ENCODE measurements around the gene HLA-A.

DNA sequence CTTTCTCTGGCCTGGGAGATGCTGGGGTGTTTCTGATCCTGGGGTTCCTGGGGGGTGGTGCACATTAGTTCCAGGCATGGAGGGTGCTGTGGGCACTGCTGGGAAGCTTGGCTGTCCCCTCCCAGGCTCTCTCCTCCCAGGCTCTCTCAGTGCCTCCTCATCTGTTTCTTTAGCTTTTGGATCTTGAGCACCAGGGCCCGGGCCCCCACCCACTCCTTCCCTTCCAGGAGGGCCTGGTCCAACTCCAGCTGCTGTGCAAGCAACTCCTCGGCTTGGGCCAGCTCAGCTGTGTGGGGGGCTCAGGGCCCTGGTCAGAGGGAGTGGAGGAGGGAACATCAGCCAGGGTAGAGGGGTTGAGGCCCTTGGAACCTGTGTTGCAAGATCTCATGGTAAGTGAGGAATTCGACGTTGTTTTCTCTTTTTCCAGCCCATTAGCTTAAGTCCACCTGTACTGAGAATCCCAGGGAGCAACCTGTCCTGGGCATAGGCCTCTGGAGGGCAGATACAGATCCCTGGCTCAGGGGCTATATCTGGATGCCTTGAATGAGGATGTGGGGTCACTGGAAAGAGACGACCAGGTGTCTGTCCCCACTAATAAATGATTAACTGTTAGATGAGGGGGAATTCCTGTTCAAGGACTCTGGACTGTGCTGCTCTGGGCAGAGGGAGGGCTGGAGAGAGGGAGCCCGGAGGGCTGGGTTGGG is 34.5 kb upstream of the HLA-A start:
- TF ChIP-seq, protein P1, sequence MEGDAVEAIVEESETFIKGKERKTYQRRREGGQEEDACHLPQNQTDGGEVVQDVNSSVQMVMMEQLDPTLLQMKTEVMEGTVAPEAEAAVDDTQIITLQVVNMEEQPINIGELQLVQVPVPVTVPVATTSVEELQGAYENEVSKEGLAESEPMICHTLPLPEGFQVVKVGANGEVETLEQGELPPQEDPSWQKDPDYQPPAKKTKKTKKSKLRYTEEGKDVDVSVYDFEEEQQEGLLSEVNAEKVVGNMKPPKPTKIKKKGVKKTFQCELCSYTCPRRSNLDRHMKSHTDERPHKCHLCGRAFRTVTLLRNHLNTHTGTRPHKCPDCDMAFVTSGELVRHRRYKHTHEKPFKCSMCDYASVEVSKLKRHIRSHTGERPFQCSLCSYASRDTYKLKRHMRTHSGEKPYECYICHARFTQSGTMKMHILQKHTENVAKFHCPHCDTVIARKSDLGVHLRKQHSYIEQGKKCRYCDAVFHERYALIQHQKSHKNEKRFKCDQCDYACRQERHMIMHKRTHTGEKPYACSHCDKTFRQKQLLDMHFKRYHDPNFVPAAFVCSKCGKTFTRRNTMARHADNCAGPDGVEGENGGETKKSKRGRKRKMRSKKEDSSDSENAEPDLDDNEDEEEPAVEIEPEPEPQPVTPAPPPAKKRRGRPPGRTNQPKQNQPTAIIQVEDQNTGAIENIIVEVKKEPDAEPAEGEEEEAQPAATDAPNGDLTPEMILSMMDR (IDR thresholded peaks at IDR 0.05; ENCODE audit: low read depth, low read length) = no peak
- TF ChIP-seq POLR2A (IDR thresholded peaks at IDR 0.05; ENCODE audit: extremely low read depth, insufficient read length) (no peak), MYC (IDR thresholded peaks at IDR 0.05; ENCODE audit: low read depth, low read length) (no peak)
- TF ChIP-seq, protein P2, sequence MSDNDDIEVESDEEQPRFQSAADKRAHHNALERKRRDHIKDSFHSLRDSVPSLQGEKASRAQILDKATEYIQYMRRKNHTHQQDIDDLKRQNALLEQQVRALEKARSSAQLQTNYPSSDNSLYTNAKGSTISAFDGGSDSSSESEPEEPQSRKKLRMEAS (IDR thresholded peaks at IDR 0.05; ENCODE audit: low read depth, low read length) = no peak
